Osteocyte (in vitro differentiated cells): ENCODE data around the gene RAP1GAP. TPM values are rescaled to one million over a fixed set of nuclear protein-coding genes. Genes with fewer than 3 reads are reported as not detected.

Experiments
- DNase-seq: peaks from one replicate; pipeline ENCODE4 v3.0.0; 2021; ENCODE audit warnings: mixed read lengths; ENCODE audit not compliant: unreplicated experiment; ENCODE audit errors: extremely low spot score
- H3K27ac Mint-ChIP-seq: one replicate; pipeline ENCODE4 v1.8.0; 2021; ENCODE audit warnings: mild to moderate bottlenecking, mixed read lengths; ENCODE audit not compliant: unreplicated experiment
- H3K27me3 Mint-ChIP-seq: one replicate; pipeline ENCODE4 v1.8.0; 2021; ENCODE audit warnings: mixed read lengths; ENCODE audit not compliant: unreplicated experiment
- H3K36me3 Mint-ChIP-seq: one replicate; pipeline ENCODE4 v1.8.0; 2021; ENCODE audit warnings: mixed read lengths; ENCODE audit not compliant: unreplicated experiment
- H3K4me1 Mint-ChIP-seq: one replicate; pipeline ENCODE4 v1.8.0; 2021; ENCODE audit warnings: mixed read lengths; ENCODE audit not compliant: unreplicated experiment
- H3K4me3 Mint-ChIP-seq: one replicate; pipeline ENCODE4 v1.8.0; 2021; ENCODE audit warnings: mild to moderate bottlenecking, moderate library complexity, mixed read lengths; ENCODE audit not compliant: unreplicated experiment
- H3K9me3 Mint-ChIP-seq: one replicate; pipeline ENCODE4 v1.8.0; 2021; ENCODE audit warnings: mixed read lengths; ENCODE audit not compliant: unreplicated experiment
- CTCF ChIP-seq: fragments of 200-600 bp; sonication (generic); IDR thresholded peaks from 2 replicates; pipeline ENCODE4 v1.5.0; 2021; ENCODE audit warnings: antibody characterized with exemption, mild to moderate bottlenecking, moderate library complexity
- total RNA-seq: library from RNA; stranded (reverse); gene quantifications from 2 replicates; pipeline ENCODE4 v1.2.1, GENCODE V29; 2021

RAP1GAP gene
- total RNA-seq, 1 donor from 2014 or later = 3.5 TPM

DNA sequence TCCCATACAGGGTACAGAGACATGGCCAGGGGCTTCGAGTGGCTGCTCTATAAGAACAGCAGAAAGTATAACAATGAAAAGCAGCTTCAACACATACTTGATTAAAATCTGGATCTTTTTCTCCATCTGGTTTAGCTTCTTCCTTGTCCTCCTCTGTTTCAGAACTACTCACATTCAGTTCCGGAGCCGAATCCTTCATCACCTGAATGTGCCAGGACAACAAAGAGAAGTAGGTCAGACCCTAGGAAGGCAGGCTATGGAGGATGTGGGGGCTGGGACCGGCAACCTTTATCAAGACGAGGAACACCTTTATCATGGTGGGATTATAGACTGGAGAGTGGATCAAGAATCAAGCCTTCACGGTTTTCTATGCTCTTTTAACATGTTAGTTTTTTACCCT lies 32.2 kb upstream of the RAP1GAP start:
- peaks cover 43% of the 10 kb centered on the region for H3K36me3 Mint-ChIP-seq
- no peaks in the 10 kb centered on the region for H3K9me3 Mint-ChIP-seq
- no peaks in the 10 kb centered on the region for H3K27me3 Mint-ChIP-seq
- no peak for DNase-seq
- TF ChIP-seq CTCF = no peak
- no peak overlapping the region for H3K27ac Mint-ChIP-seq
- H3K4me1 Mint-ChIP-seq = peaks cover 24% of the 10 kb centered on the region
- H3K4me3 Mint-ChIP-seq = no peak overlapping the region

GRCh38 chr1:21700094-21700493 lies 30.9 kb upstream of the RAP1GAP start:
- no peak overlapping the region for H3K4me3 Mint-ChIP-seq
- DNase-seq = no peak
- H3K4me1 Mint-ChIP-seq = peaks cover 12% of the 10 kb centered on the region
- no peaks in the 10 kb centered on the region for H3K9me3 Mint-ChIP-seq
- H3K27ac Mint-ChIP-seq = no peak overlapping the region
- H3K27me3 Mint-ChIP-seq = no peaks in the 10 kb centered on the region
- TF ChIP-seq CTCF = no peak
- peaks cover 35% of the 10 kb centered on the region for H3K36me3 Mint-ChIP-seq

GRCh38 chr1:21696931-21697330 lies 27.8 kb upstream of the RAP1GAP start:
- H3K27me3 Mint-ChIP-seq = no peaks in the 10 kb centered on the region
- no peak overlapping the region for H3K27ac Mint-ChIP-seq
- peaks cover 47% of the 10 kb centered on the region for H3K36me3 Mint-ChIP-seq
- H3K4me1 Mint-ChIP-seq = no peaks in the 10 kb centered on the region
- no peaks in the 10 kb centered on the region for H3K9me3 Mint-ChIP-seq
- no peak overlapping the region for H3K4me3 Mint-ChIP-seq
- no peak for TF ChIP-seq CTCF
- no peak for DNase-seq

GRCh38 chr1:21693732-21694131 lies 24.6 kb upstream of the RAP1GAP start:
- no peaks in the 10 kb centered on the region for H3K4me1 Mint-ChIP-seq
- no peaks in the 10 kb centered on the region for H3K9me3 Mint-ChIP-seq
- H3K27me3 Mint-ChIP-seq = no peaks in the 10 kb centered on the region
- no peak overlapping the region for H3K27ac Mint-ChIP-seq
- H3K4me3 Mint-ChIP-seq = no peak overlapping the region
- H3K36me3 Mint-ChIP-seq = peaks cover 50% of the 10 kb centered on the region
- no peak for TF ChIP-seq CTCF
- DNase-seq = no peak

DNA sequence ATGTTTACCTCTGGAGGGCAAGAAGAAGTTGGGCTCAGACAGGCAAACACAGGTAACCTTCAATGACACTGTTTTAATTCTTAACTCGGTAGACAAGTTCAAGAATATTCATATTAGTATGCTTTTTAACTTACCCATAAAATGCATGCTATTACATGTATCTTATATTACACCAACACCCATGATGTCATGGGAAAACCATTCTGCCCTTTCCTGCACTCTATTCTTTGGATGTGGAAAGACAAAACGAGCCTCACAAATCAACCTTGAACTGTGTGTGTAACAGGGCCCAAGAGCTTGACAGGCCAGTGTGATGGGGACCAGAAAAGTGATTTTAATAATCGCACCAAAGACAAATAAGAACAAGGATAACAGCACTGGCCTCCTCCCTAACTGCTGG lies 22.6 kb upstream of the RAP1GAP start:
- no peak for TF ChIP-seq CTCF
- no peak overlapping the region for H3K27ac Mint-ChIP-seq
- no peaks in the 10 kb centered on the region for H3K27me3 Mint-ChIP-seq
- DNase-seq = no peak
- peaks cover 55% of the 10 kb centered on the region for H3K36me3 Mint-ChIP-seq
- no peak overlapping the region for H3K4me3 Mint-ChIP-seq
- H3K9me3 Mint-ChIP-seq = peaks cover 5% of the 10 kb centered on the region
- no peaks in the 10 kb centered on the region for H3K4me1 Mint-ChIP-seq
